GM12878 (cell line): ENCODE results near the gene ETNPPL.

ENCODE experiments used
- RAD51 ChIP-seq: fragments of 450-650 bp; IDR thresholded peaks from 2 replicates; pipeline ENCODE4 v1.6.1; 2016; ENCODE audit warnings: moderate library complexity, mild to moderate bottlenecking, inconsistent platforms
- USF2 ChIP-seq: IDR thresholded peaks from 2 replicates; pipeline ENCODE4 v1.6.1; 2011; ENCODE audit warnings: low read depth, low read length, improper control_type of control experiment, borderline replicate concordance
- TF ChIP-seq, protein P1 (sequence below): fragments of 450-650 bp; IDR thresholded peaks from 2 replicates; pipeline ENCODE4 v1.6.1; 2017; ENCODE audit warnings: antibody characterized with exemption, mild to moderate bottlenecking, moderate library complexity
- TF ChIP-seq, protein P2 (sequence below), 3 experiments: IDR thresholded peaks in 2 of 3; conservative IDR thresholded peaks in 1 of 3; 2 replicates each; pipeline ENCODE4 v1.5.1; 2011; ENCODE audit warnings: low read depth in 3 of 3, low read length in 3 of 3, mild to moderate bottlenecking in 3 of 3, control low read depth in 2 of 3, moderate library complexity in 2 of 3, inconsistent platforms in 1 of 3, mixed read lengths in 1 of 3; ENCODE audit not compliant: control insufficient read depth in 2 of 3, insufficient read depth in 1 of 3; ENCODE audit errors: extremely low read depth in 1 of 3

DNA sequence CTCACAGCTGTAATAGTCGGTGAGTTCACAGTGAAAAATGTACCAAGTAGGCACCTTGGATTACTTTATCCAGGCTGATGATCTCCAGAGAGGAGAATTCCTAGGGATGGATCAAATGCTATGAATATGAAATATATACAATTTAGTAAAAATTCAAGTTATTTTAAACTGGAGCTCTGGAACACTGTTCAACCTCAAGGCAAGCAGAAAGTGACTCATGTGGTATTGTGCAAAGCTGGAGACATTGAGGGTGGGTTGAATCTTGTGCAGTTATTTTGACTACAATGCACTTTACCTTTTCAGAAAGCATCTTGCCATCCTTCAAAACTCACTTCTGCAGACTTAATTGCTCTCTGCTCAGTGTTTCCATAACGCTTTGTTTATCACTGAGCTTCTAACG lies 69.0 kb downstream of the ETNPPL start:
- TF ChIP-seq, protein P1, sequence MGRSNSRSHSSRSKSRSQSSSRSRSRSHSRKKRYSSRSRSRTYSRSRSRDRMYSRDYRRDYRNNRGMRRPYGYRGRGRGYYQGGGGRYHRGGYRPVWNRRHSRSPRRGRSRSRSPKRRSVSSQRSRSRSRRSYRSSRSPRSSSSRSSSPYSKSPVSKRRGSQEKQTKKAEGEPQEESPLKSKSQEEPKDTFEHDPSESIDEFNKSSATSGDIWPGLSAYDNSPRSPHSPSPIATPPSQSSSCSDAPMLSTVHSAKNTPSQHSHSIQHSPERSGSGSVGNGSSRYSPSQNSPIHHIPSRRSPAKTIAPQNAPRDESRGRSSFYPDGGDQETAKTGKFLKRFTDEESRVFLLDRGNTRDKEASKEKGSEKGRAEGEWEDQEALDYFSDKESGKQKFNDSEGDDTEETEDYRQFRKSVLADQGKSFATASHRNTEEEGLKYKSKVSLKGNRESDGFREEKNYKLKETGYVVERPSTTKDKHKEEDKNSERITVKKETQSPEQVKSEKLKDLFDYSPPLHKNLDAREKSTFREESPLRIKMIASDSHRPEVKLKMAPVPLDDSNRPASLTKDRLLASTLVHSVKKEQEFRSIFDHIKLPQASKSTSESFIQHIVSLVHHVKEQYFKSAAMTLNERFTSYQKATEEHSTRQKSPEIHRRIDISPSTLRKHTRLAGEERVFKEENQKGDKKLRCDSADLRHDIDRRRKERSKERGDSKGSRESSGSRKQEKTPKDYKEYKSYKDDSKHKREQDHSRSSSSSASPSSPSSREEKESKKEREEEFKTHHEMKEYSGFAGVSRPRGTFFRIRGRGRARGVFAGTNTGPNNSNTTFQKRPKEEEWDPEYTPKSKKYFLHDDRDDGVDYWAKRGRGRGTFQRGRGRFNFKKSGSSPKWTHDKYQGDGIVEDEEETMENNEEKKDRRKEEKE: no peak
- TF ChIP-seq USF2 (no peak), RAD51 (no peak)
- TF ChIP-seq, protein P2, sequence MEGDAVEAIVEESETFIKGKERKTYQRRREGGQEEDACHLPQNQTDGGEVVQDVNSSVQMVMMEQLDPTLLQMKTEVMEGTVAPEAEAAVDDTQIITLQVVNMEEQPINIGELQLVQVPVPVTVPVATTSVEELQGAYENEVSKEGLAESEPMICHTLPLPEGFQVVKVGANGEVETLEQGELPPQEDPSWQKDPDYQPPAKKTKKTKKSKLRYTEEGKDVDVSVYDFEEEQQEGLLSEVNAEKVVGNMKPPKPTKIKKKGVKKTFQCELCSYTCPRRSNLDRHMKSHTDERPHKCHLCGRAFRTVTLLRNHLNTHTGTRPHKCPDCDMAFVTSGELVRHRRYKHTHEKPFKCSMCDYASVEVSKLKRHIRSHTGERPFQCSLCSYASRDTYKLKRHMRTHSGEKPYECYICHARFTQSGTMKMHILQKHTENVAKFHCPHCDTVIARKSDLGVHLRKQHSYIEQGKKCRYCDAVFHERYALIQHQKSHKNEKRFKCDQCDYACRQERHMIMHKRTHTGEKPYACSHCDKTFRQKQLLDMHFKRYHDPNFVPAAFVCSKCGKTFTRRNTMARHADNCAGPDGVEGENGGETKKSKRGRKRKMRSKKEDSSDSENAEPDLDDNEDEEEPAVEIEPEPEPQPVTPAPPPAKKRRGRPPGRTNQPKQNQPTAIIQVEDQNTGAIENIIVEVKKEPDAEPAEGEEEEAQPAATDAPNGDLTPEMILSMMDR (IDR thresholded peaks at IDR 0.05 in 2 of 3, conservative IDR thresholded peaks at IDR 0.05 in 1 of 3; ENCODE audit: control insufficient read depth in 2 of 3, extremely low read depth in 1 of 3, insufficient read depth in 1 of 3, low read depth in 3 of 3, low read length in 3 of 3): no peak
